UCSD-AML1 (cell line): Measurements from ENCODE around the gene IPO8.
"Not testable (repeated sequence)": the region's sequence is repeated elsewhere in the genome, so short reads cannot be mapped to it uniquely, and the experiment has no call there.

Experiments
- DNase-seq: peaks from one replicate; lab custom pipeline; 2025; ENCODE audit not compliant: unreplicated experiment; lab: John Stamatoyannopoulos, UW

The IPO8 gene

DNA sequence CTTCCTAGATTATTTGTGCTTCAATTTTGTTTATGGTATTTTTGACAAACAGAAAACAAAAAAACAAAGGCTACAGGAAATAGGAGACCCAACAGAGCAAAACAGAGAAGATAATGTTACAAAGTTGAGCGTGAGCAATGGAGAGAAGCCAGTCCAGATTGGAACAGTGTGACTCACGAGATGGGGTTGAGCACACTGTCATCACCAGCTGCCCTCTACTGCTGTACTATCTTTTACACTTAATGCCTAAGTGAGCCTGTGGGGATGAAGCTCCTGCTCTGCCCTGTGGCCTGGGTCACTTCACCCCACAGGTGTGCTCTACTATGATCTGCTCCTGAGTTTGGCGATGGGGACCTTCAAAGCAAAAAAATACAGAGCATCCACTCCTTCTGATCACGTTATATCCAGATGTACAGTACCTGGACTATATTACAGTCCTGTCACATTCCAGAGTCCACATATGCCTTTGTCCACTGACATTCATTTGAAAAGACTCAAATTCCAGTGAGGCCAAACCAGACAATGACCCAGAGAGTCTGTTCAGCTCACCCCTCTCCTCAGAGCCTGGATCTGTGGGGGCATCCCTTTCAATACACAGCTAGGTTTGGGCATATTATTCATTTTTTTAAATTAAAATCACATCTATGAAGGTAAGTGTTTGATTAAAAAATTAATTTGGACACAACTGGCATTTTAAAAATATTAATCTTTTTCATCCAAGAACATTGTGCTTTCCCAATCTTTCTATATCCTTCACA is 4.4 kb downstream of the IPO8 start:
- DNase-seq = no peak

DNA sequence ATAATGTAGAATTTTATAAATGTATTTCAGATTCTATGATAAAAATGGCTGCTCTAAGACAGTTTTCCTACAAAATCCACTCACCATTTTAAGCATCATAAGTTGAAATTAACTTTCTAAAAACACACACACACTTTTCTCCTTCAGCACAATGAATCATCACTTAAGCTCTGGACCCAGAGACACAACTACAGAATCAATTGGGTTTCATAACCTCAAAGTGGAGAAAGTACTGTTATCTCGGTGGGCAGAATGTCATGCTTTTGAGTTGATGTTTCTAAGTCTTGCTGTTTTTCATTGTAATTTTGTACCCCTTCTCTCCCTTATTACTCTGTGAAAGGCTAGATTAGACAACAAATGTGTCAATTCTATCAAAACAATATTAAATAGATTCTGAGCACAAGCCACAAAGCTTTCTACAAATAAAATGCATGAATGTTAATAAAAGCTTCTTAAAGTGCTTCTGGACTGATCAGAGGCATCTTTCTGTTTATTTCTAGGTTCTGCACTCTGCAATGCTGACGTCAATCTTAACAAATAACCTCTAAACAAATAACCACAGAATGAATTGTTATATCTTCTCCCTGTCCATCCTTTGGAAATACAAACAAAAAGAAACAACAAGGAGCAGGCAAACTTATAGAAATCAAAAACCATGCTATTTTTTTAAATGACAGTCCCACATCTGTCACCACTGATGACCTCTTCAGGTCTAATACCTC is 8.2 kb downstream of the IPO8 start:
- DNase-seq = no peak

DNA sequence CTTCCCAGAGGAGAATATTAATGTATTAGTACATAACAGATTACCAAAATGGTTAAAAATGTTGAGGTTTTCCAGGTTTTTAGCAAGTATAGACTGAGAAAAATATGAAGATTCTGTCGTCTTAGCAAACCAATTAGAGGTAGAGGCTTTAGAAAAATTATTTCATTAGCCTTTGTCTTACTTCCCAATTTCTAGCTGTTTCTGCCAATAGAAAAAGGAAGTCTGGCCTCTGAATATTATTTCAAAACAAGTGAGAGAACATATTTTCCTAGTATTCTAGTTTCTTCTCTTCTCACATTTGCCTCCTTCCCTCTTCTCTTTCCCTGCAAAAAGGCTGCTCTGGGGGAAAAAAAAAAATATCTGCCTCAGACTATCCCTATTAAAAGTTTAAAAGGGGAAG is 16.4 kb downstream of the IPO8 start:
- no peak for DNase-seq

DNA sequence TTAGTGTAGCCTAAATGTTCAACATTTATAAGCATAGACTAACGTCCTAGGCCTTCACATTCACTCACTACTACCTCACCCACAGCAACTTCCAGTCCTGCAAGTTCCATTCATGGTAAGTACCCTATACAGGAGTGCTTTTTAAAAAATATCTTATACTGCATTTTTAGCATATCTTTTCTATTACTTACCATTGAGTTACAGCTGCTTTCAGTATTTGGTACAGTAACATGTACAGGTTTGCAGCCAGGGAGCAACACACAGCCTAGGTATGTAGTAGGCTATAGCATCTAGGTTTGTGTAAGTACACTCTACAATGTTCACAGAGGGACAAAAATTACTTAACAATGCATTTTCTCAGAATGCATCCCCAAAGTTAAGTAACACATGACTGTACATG is 17.4 kb downstream of the IPO8 start:
- no peak for DNase-seq

DNA sequence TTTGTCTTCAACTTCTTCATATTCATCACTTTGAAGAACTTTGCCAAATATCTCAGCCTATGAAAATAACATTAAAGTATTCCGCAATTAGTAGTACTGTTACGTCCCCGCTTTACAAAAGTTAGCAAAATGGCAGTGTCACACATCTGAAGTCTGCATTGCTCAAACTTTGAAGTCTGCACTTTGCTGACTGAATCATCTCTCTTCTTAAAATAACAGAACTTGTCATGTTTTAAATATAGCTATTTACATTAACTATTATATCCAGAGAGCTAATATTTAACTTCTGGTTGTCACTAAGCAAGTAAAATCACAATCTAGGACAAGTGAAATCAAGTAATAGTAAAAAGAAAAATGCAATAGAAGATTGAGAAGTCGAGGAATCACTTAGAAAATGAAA is 34.5 kb downstream of the IPO8 start:
- DNase-seq = no peak

DNA sequence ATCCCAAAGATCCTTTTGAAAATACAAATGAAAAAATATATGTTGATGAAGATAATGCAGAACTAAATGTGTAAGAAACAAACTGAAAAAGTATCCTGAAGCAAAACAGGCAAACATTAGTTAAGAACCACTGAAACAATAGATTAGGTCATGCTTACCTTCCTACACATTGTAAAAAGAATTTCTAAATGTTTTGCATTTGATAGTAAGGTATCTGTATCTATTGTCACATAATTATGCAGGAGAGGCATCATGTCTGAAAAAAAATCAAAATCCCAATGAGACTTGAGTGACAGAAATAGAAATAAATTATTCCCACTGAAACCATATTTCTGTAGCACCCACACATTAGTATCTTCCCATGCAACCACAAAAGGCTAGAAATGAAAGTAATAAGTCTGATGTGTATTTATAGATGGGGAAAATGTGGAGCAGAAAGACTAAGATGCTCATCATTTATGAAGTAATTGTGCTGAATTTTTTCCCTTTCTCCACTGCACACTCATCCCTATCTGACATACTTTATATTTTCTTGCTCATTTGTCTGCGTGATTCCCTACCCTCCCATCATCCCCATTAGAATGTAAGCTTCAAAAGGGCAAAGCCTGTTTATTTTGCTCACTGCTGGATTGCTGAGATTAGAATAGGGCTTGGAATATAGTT is 43.5 kb downstream of the IPO8 start:
- DNase-seq = no peak

DNA sequence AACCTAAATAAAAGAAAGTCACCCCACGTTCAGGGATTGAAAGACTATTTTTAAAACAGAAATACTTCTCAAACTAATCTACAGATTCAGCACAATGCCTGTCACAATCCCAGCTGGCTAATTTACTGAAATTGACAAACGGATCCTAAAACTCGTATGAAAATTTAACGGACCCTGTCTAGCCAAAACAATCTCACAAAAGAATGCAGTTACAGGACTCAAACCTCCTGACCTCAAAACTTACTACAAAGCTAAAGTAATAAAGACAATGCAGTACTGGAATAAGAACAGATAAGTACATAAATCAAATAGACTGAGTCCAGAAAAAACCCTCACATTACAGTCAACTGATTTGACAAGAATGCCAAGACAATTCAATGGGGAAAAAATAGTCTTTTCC is 48.8 kb downstream of the IPO8 start:
- no peak for DNase-seq

DNA sequence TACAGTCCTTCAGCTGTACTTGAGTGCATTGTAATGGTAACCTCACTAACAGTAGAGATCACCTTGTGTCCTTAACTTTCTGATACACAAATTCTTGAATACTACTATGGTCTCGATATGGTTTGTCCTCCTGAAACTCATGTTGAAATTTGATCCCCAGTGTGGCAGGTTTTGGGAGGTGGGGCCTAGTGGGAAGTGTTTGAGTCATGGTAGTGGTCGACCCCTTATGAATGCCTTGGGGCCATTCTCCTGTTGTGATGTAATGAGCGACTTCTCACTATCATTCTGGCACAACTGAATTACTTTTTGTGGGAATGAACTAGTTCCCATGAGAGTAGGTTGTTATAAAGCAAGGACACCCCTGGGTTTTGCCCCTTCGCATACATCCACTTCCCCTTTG is 52.3 kb downstream of the IPO8 start:
- no peak for DNase-seq

DNA sequence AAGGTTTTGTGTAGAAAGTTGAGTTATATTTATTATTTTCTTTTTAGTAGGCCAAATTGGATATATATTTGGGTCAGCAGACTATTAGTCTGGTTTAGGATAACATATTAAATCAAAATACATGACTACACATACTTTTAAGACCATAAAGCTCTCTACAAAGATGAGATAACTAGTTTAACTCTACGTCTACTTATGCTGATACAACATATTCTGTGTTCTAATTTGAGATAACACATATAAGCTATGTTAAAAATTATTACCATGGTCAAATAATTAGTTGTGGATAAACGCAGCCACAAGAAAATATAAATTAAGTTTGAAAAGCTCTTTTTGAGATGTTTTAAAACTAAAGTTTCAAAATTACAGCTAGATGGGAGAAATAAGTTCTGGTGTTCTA is 55.3 kb downstream of the IPO8 start:
- no peak for DNase-seq

DNA sequence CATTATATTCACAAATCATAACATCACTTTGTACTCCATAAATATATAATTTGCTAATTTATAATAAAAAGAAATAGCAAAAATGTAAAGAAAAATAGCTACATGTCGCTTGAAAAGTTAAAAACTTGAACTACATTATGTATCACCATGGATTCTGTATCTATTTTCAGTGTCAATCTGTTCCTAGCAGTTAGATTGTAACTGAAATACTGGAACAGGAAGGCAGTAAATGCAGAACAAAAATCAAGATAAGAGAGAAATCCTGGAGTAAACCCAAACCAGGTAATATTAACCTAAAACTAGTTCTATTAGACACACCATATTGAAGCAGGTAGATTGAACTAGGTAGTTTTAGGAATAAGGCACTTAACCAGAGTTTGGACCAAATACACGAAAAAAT is 60.3 kb downstream of the IPO8 start:
- DNase-seq = no peak

DNA sequence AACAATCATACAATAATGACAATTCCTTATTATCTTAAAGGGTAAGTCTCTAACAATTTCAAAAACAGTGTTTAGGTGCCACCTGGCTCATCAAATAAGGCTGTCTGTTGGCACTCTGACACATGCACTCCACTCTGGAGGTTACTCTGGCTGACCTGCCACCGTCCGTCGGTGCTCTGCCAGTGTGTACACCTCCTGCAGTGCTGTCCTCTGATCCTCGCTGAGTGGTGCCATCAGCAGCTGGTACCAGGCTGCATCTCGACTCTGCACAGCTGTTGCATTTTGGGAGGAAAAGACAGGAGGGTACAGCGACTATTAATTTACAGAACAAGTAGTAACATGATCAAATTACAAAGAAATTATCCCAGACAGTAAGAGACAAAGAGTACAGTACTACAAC is 63.9 kb downstream of the IPO8 start:
- no peak for DNase-seq

DNA sequence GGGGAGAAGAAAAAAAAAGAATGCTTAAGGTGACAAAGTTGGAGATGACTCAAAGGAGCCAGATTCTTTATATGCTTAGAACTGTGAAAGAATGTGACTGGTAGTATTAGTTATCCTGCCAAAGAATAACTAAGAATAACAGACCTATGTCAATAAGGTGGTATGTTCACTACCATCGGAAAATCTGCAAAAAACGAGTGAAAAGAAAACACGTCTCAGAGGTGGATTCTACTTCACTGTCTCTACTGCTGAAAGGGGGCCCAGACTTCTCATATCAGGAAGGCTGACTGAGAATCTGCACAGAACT is 64.7 kb downstream of the IPO8 start:
- no peak for DNase-seq

DNA sequence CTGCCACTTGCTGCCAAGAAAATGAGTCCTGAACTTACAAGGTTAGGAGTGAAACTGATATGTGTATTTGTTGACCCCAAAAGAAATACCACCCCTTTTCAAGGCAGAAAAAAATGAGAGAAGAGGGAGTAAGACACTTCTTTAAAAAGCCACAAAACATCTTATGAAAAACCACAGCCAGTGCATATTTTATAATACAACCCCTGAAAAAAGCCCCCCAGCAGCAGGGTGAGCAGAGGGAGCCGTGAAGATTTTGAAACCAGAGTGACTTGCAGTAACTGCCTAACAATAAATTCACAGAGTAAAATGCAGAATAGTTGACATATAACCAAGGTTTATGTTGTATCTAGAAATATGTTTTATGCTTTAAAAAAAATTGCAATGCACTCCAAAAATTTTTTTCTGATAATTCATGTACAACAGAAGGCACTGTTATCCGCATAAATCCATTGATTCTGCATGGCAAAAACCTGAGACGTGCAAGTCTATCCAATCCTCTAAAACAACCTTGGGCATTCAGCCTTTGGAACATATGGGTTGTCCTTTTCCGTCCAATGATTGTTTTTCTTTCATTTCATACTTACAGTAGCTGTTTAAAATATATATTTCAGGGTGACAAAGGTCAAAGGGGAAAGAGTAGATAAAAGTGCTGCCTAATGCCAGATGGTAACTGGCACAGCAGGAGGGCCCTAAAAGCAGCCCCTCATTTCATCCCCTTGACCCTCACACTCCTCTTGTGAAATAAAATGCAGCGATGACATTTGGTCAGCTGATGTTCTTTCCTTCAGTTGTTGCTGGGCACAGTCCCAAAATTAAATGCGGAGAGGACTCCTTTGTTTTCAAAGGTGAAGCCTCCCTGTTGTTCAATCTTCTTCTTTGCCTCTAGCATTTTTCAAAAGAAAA is 65.3 kb downstream of the IPO8 start:
- no peak for DNase-seq

DNA sequence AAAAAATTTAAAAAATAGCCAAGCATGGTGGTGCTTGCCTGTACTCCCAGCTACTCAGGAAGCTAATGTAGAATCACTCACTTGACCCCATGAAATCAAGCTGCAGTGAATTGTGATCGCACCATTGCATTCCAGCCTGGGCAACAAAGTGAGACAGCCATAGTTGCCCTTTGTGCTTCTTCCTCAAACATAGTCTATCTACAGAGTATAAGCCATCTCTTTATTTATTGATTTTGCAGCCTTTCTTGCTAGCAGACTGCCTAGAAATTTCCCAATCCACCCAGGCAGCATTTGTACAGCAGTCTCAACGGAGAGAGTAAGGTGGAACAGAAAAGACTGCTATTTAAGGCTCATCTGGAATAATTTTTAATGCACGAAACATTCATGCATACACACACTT is 68.8 kb downstream of the IPO8 start:
- no peak for DNase-seq

DNA sequence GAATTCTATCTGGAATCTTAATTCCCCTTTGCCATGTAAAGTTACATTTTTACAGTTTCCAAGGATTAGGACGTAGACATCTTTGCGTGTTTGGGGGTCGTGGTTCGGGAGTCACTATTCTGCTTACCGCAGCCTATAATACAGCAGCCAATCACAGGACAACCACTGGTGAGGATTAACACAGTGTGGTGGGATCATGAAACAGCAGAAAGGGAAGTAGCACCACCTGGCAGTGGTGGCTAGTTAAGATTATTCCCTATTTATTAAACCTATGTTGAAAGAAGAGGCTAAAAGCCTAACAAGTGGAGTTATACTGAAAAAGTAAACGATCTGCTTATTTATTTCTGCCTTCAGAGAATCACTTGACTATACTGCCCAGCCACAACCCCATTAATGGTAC is 71.7 kb downstream of the IPO8 start:
- no peak for DNase-seq

DNA sequence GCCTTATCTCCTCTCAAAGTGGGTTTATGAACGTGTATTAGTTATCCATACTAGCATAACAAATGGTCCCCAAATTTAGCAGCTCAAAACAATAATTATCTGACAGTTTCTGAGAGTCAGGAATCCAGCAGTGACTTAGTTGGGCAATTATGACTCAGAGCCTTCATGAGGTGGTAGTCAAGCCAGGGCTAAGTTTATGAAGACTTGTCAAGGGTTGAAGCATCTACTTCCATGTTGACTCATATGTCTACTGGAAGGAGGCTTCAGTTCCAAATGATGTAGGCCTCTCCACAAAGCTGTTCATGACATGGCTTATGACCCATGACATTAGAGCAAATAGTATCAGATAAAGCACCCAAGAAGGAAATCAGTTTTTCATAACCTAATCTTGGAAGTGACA is 73.2 kb downstream of the IPO8 start:
- no peak for DNase-seq

DNA sequence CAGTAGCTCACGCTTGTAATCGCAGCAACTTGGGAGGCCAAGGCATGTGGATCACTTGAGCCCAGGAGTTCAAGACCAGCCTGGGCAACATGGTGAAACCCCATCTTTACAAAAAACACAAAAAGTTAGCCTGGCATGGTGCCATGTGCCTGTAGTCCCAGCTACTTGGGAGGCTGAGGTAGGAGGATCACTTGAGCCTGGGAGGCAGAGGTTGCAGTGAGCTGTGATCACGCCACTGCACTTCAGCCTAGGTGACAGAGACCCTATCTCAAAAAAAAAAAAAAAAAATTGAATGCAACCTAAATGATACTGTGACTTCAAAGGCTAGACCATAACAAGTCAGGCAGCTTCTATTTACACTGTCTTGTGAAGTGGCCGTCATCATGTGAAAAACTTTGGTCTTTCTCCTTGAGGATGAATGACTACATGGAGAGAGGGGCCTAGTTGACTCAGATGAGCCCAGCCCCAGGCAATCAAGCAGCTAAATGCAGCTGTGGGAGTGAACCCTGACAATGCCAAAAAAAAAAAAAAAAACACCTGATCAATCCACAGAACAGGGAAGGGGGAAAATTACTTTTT is 73.9 kb downstream of the IPO8 start:
- DNase-seq = not testable (repeated sequence)

DNA sequence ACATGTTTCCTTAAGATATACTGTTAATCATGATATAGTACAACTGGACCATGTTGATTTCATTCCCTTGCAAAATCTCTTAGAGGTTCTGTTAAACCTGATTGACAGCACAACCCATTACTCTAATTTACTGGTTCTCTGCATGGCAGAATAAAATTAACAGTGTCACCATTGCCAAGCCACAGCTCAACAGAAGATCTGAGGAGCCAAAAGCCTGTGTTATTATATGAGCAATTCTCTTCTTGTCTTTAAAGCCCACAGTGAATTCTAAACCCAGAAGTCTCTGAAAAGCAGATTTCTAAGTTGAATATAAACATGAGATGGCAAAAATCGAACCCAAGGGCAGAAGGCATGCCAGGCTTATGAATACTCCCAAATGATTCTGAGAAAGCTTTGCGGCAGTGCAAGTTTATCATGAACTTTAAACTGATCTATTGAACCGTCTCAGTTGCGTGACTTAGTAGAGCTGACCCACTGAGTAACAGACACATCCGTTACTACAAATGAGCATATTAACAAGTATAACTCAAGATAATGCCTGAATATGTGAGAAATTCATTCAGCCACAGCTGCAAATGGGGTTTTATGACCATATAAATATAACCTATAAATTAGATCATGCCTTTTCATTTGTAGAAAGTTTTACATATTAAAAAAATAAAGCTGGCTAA is 78.2 kb downstream of the IPO8 start:
- DNase-seq = no peak

DNA sequence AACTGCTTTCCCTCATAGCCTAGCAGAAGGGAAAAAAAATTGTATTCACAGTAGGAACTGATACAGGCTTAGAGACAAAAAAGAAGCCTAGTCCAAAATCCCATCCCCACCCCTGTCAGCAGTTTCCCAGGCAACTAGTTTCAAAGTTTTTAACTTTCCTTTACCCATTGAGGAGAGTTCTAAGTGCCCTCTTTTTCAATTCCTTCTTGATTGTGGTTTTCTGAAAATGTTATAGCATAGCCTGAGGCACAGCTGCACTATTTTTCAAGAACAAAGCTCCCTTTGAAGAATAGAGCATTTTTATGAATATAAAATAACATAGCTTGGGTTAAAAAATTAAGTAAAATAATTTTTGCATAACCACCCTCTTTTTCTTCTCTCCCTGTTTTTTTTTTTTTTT is 81.6 kb downstream of the IPO8 start:
- no peak for DNase-seq

DNA sequence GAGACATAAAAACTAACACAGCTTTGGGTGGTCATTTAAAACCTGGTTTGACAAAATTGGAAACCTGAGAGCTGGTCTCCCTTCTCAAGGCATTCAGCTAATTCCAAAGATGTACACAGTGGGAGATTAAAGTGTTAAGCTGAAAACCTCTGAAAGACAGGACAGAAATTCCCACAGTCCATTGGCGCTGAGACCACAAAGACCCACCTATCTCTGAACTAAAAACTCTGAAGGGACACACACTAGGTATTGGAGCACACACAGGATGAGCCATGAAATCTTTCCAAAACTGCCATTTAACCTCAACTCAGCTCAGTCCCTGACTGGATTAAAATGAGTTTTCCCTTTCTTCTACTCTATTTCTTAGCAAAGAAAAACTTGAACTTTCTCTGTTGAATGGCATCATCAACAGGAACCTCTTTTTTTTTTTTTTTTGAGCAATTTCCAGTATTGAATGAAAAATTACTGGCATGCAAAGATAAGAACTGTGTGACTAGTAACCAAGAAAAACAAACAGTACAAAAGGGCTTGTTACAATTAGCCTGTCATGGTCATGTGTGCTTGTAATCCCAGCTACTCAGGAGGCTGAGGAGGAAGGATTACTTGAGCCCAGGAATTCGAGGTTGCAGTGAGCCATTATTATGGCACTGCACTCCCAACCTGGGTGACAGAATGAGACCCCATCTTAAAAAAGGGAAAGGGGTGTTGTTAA is 82.4 kb downstream of the IPO8 start:
- DNase-seq = no peak
